ENCODE data around the gene LHCGR.

GRCh38 chr2:48728840-48729239, 26.7 kb downstream of the LHCGR start:
- TF ChIP-seq CTCF (IDR thresholded peaks at IDR 0.05) (no peak), POLR2A (IDR thresholded peaks at IDR 0.05) (no peak)

Measured in lower leg skin (tissue), 3 donors.